ENCODE data around the gene TMSB15B.

DNA sequence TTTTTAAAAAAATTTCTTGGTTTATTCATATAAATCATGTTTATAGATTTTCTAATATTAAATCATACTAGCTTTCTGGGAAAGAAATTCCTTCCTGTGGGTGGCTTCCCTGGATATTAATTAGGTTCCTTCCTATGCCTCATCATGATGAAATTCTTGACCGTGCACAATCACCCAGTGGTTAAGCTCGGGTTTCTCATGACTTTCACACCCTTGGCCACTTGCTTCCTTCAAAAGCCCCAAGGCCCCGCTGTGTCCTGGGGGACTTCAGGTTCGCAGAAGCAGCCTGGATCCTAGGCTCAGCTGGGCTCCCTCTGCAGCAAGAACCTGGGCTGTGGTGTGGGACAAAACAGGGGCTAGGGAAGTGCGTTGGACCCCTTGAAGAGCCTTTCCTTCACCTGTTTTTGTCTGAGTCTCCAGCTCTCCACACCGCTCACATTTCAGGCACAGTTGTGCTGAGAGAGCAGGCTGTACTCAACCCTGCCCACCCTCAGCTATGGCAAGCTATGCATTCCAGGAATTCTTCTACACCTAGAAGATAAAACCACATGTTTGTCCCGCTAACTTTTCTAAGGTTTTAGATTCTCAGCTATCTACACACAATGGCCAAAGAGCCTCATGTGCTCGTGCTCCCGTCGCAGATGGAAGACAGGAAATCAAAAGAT, 48.9 kb upstream of the TMSB15B start:
- TF ChIP-seq, protein P1, sequence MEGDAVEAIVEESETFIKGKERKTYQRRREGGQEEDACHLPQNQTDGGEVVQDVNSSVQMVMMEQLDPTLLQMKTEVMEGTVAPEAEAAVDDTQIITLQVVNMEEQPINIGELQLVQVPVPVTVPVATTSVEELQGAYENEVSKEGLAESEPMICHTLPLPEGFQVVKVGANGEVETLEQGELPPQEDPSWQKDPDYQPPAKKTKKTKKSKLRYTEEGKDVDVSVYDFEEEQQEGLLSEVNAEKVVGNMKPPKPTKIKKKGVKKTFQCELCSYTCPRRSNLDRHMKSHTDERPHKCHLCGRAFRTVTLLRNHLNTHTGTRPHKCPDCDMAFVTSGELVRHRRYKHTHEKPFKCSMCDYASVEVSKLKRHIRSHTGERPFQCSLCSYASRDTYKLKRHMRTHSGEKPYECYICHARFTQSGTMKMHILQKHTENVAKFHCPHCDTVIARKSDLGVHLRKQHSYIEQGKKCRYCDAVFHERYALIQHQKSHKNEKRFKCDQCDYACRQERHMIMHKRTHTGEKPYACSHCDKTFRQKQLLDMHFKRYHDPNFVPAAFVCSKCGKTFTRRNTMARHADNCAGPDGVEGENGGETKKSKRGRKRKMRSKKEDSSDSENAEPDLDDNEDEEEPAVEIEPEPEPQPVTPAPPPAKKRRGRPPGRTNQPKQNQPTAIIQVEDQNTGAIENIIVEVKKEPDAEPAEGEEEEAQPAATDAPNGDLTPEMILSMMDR (IDR thresholded peaks at IDR 0.05), result no peak
- TF ChIP-seq GABPA (IDR thresholded peaks at IDR 0.05; ENCODE audit: low read depth), result no peak

All from SK-N-SH (cell line).